ENCODE results near the gene CLTCL1. TPM values are rescaled to one million over a fixed set of nuclear protein-coding genes. Genes with fewer than 3 reads are reported as not detected.

The CLTCL1 gene
- total RNA-seq, 4 donors from 2014 or later = 8.5 to 19.2 (median 12.8) TPM

DNA sequence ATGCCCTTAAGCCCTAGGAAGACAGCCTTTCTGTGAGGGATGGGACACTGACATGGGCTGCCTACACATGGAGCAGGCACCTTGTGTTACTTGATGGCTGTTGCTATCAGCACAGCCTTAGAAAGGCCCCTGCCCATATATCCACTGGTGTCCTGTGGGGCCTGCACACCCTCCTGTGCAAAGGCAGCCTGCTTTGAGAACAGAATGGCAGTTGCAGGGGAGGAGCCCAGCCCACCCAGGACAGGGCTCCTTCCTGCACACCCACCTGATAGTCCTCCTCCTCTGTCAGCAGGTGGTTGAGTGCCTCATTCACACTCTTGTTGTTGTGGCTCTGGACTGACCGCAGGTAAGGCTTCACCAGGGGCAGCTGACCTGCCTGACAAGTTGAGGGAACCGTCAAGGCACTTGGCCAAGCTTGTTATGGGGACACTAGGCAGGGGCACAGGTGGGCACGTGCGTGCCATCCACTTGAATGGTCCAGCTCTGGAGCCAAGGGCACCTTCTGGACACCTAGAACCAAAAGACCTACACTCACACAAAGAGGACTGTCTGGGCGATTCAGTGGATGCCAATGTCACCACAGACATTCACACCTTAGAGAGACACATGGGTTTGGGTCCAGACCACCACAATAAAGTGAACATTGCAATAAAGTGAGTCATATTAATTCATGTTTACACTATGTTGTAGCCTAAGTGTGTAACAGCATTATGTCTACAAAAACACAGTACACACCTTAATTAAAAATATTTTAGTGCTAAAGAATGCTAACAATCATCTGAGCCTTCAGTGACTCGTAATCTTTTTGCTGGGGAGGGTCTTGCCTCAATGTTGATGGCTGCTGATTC lies 103.6 kb downstream of the CLTCL1 start:
- DNase-seq = no peak
- intact Hi-C loops (cut with DNase I) = loop anchor here (10.0 kb wide), 1 partner anchor 287 kb away; the partner anchor contains the start of genes CDC45 and UFD1
- peaks cover 0 to 12% of the 10 kb centered on the region in 2 donors for H3K4me1 ChIP-seq
- H3K36me3 ChIP-seq = peaks cover 0 to 5% of the 10 kb centered on the region in 2 donors
- WGBS, 2 donors = 83 to 100% methylated on average over 3 to 4 of the region's 6 CpGs
- H3K27ac ChIP-seq = no peak overlapping the region
- no peak overlapping the region for H3K4me3 ChIP-seq (replicated peaks in 1 of 3)
- no peaks in the 10 kb centered on the region for H3K9me3 ChIP-seq
- H3K27me3 ChIP-seq = no peaks in the 10 kb centered on the region
- no peak for TF ChIP-seq POLR2A (IDR thresholded peaks at IDR 0.05)
- TF ChIP-seq, protein P1, sequence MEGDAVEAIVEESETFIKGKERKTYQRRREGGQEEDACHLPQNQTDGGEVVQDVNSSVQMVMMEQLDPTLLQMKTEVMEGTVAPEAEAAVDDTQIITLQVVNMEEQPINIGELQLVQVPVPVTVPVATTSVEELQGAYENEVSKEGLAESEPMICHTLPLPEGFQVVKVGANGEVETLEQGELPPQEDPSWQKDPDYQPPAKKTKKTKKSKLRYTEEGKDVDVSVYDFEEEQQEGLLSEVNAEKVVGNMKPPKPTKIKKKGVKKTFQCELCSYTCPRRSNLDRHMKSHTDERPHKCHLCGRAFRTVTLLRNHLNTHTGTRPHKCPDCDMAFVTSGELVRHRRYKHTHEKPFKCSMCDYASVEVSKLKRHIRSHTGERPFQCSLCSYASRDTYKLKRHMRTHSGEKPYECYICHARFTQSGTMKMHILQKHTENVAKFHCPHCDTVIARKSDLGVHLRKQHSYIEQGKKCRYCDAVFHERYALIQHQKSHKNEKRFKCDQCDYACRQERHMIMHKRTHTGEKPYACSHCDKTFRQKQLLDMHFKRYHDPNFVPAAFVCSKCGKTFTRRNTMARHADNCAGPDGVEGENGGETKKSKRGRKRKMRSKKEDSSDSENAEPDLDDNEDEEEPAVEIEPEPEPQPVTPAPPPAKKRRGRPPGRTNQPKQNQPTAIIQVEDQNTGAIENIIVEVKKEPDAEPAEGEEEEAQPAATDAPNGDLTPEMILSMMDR (IDR thresholded peaks at IDR 0.05) = no peak

GRCh38 chr22:19184276-19184997 lies 107.1 kb downstream of the CLTCL1 start:
- intact Hi-C loops (cut with DNase I) = loop anchor here (10.0 kb wide), 1 partner anchor 290 kb away; the partner anchor contains the start of genes CDC45 and UFD1
- H3K27ac ChIP-seq = peak overlapping the region; percentile 53 to 71 (median 70)

DNA sequence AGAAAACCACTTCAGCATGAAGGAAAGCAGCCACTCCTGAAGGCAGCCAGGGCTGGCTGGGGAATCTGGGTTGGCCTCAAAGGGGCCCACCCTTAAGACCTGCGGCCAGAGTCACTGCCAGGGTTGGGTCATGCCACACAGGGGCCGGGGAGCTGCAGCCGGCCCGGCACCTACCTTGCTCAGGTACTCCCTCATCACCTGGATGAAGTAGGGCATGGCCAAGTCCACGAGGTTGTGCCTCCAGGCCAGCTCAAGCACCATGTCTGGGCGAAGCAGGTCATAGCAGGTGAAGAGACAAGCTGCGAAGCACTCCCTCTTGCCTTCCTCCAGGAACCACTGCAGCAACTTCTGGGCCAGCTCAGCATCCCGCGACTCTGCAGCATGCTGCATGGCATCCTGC lies 108.3 kb downstream of the CLTCL1 start:
- Histone ChIP-seq H3K27ac (peak overlapping the region in 1 of 3 donors; percentile 39), H3K4me1 (peaks cover 5 to 43% of the 10 kb centered on the region in 2 donors), H3K27me3 (no peaks in the 10 kb centered on the region), H3K4me3 (replicated peaks in 1 of 3) (no peak overlapping the region), H3K9me3 (no peaks in the 10 kb centered on the region), H3K36me3 (peaks cover 0 to 5% of the 10 kb centered on the region in 2 donors)
- TF ChIP-seq, protein P1 (IDR thresholded peaks at IDR 0.05) = no peak
- no peak for TF ChIP-seq POLR2A (IDR thresholded peaks at IDR 0.05)
- DNase-seq = peak; percentile 44 to 50
- WGBS, 2 donors = 83% methylated on average over 1 of the region's 9 CpGs; no CpG with 5 or more reads in 1 of the 2 donors
- intact Hi-C loops (cut with DNase I) = loop anchor here (10.0 kb wide), 1 partner anchor 292 kb away; the partner anchor contains the start of genes CDC45 and UFD1

More at GRCh38 chr22:19184276-19184997, 107.1 kb downstream of the CLTCL1 start:
- Histone ChIP-seq H3K4me3 (replicated peaks in 1 of 3) (no peak overlapping the region), H3K27me3 (no peaks in the 10 kb centered on the region), H3K36me3 (peaks cover 0 to 5% of the 10 kb centered on the region in 2 donors), H3K4me1 (peaks cover 0 to 37% of the 10 kb centered on the region in 2 donors), H3K9me3 (no peaks in the 10 kb centered on the region)
- 90 to 91% methylated on average over 16 to 18 of the region's 20 CpGs for WGBS, 2 donors
- no peak for DNase-seq
- TF ChIP-seq, protein P1 (IDR thresholded peaks at IDR 0.05) = no peak
- TF ChIP-seq POLR2A (IDR thresholded peaks at IDR 0.05) = no peak

GRCh38 chr22:19182472-19183157 lies 108.9 kb downstream of the CLTCL1 start:
- H3K4me3 ChIP-seq (replicated peaks in 1 of 3) = no peak overlapping the region
- peak overlapping the region in 1 of 3 donors; percentile 39 for H3K27ac ChIP-seq
- H3K27me3 ChIP-seq = no peaks in the 10 kb centered on the region
- intact Hi-C loops (cut with DNase I) = loop anchor here (10.0 kb wide), 1 partner anchor 292 kb away; the partner anchor contains the start of genes CDC45 and UFD1
- H3K4me1 ChIP-seq = peaks cover 8 to 46% of the 10 kb centered on the region in 2 donors
- no peak for TF ChIP-seq POLR2A (IDR thresholded peaks at IDR 0.05)
- TF ChIP-seq, protein P1 (IDR thresholded peaks at IDR 0.05) = no peak
- peak in 1 of 2 donors; percentile 49 for DNase-seq
- H3K36me3 ChIP-seq = peaks cover 0 to 2% of the 10 kb centered on the region in 2 donors
- 53 to 73% methylated on average over 5 to 6 of the region's 9 CpGs for WGBS, 2 donors
- H3K9me3 ChIP-seq = no peaks in the 10 kb centered on the region
